ENCODE results near the gene IKZF2. TPM values are rescaled to one million over a fixed set of nuclear protein-coding genes. Genes with fewer than 3 reads are reported as not detected.

Gene IKZF2
- total RNA-seq, 1 donor from 2014 or later, result 21.9 TPM

DNA sequence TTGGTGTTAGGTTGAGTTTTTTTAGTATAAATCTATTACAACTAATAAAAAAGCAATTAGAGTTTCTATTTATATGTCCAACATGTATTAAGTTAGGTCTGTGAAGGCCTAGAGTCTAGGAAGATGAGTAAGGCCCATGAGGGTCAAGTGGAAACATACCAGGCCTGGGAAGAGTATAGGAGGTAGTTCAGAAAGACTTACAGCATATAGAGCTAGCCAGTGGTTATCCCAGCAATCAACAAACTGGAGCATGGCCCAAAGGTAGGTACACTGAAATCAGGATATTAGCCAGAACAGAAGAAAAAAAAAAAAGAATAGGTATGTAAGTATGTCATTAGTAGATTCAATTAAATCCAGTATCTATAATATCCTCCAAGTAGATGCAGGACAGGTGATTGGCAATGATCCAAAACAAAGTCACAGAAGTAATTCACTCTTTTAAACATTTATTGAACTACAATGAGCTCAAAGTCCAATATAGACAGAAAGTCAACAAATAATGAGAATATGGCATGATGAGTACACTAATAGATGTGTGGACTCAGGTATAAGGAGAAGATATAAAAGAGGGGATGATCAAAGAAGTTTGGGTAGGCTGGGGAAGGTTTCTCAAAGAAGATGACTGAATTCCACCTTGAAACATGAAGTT, 70.3 kb downstream of the IKZF2 start:
- no peak overlapping the region for H3K27ac Mint-ChIP-seq
- no peaks in the 10 kb centered on the region for H3K9me3 Mint-ChIP-seq (ENCODE audit: low read depth)
- H3K36me3 Mint-ChIP-seq (ENCODE audit: insufficient read depth), result peaks cover 3% of the 10 kb centered on the region
- no peak overlapping the region for H3K4me3 Mint-ChIP-seq (ENCODE audit: low read depth)
- H3K27me3 Mint-ChIP-seq, result no peaks in the 10 kb centered on the region
- DNase-seq (ENCODE audit: low spot score, unreplicated experiment), result no peak
- TF ChIP-seq, protein P1, sequence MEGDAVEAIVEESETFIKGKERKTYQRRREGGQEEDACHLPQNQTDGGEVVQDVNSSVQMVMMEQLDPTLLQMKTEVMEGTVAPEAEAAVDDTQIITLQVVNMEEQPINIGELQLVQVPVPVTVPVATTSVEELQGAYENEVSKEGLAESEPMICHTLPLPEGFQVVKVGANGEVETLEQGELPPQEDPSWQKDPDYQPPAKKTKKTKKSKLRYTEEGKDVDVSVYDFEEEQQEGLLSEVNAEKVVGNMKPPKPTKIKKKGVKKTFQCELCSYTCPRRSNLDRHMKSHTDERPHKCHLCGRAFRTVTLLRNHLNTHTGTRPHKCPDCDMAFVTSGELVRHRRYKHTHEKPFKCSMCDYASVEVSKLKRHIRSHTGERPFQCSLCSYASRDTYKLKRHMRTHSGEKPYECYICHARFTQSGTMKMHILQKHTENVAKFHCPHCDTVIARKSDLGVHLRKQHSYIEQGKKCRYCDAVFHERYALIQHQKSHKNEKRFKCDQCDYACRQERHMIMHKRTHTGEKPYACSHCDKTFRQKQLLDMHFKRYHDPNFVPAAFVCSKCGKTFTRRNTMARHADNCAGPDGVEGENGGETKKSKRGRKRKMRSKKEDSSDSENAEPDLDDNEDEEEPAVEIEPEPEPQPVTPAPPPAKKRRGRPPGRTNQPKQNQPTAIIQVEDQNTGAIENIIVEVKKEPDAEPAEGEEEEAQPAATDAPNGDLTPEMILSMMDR (IDR thresholded peaks at IDR 0.05; ENCODE audit: unreplicated experiment), result no peak
- H3K4me1 Mint-ChIP-seq (ENCODE audit: low read depth), result peaks cover 5% of the 10 kb centered on the region

DNA sequence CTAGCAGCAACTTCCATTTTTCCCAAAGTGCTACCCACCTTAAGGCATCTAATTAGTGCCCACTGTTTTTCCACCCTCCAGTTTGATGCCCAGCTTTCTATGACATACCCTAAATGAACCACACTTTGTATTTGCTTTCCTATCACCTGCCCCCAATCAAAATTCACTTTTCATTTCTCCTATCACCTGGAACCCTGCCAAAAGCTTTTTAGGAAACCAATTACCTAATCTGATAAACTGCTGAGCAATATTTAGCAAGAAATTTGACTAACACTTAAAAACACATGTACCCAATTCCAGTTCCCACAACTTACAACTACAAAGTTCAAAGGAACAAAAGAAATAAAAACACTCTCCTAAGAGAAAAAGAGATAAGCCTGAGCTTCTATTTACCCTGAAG, 71.7 kb downstream of the IKZF2 start:
- H3K27ac Mint-ChIP-seq, result no peak overlapping the region
- H3K4me1 Mint-ChIP-seq (ENCODE audit: low read depth), result no peaks in the 10 kb centered on the region

DNA sequence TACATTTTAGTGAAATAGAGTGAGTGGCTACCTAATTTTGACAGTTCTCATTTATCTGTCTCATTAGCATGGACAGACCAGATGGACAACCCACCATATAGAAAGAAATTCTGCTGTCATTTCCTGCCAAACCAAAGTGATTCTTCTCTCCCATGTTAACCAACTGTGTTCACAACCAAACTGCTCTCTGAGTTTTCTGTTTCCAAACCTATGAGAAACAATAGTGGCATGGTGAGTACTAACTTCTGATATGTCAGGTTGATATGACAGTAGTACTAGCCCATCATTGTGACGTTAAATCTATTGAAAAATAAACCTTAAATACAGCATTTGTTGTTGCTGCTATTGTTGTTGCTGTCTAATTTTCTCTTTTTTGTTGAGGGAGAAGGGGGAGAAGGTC, 72.7 kb downstream of the IKZF2 start:
- H3K9me3 Mint-ChIP-seq (ENCODE audit: low read depth), result no peaks in the 10 kb centered on the region
- H3K4me3 Mint-ChIP-seq (ENCODE audit: low read depth), result no peak overlapping the region
- H3K27ac Mint-ChIP-seq, result no peak overlapping the region
- no peaks in the 10 kb centered on the region for H3K4me1 Mint-ChIP-seq (ENCODE audit: low read depth)
- H3K27me3 Mint-ChIP-seq, result no peaks in the 10 kb centered on the region
- TF ChIP-seq, protein P1 (IDR thresholded peaks at IDR 0.05; ENCODE audit: unreplicated experiment), result no peak
- peaks cover 3% of the 10 kb centered on the region for H3K36me3 Mint-ChIP-seq (ENCODE audit: insufficient read depth)
- no peak for DNase-seq (ENCODE audit: low spot score, unreplicated experiment)

More for the DNA sequence above, 71.7 kb downstream of the IKZF2 start:
- no peak for DNase-seq (ENCODE audit: low spot score, unreplicated experiment)
- TF ChIP-seq, protein P1 (IDR thresholded peaks at IDR 0.05; ENCODE audit: unreplicated experiment), result no peak
- H3K27me3 Mint-ChIP-seq, result no peaks in the 10 kb centered on the region
- H3K36me3 Mint-ChIP-seq (ENCODE audit: insufficient read depth), result peaks cover 3% of the 10 kb centered on the region
- no peaks in the 10 kb centered on the region for H3K9me3 Mint-ChIP-seq (ENCODE audit: low read depth)
- H3K4me3 Mint-ChIP-seq (ENCODE audit: low read depth), result no peak overlapping the region

DNA sequence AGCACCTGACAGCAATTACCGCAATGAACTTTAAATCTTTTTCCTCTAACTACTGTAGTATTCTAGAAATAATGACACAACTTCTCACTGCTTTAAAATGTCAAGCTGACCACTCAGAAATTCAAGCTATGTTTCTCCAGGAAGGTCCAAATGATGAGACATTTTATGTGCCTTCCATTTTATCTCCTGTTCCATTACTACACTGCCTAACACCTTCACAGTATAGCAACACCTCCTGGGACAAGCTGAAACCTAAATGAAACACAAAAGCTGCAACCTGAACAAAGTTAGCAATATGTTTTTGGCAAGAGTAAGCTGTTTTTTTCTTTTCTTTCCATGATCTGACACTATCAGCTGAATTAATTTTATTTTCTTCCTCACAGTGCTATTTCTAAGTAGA, 81.9 kb downstream of the IKZF2 start:
- no peaks in the 10 kb centered on the region for H3K27me3 Mint-ChIP-seq
- no peak overlapping the region for H3K27ac Mint-ChIP-seq
- H3K9me3 Mint-ChIP-seq (ENCODE audit: low read depth), result no peaks in the 10 kb centered on the region
- no peak for DNase-seq (ENCODE audit: low spot score, unreplicated experiment)
- no peaks in the 10 kb centered on the region for H3K36me3 Mint-ChIP-seq (ENCODE audit: insufficient read depth)
- H3K4me1 Mint-ChIP-seq (ENCODE audit: low read depth), result peaks cover 8% of the 10 kb centered on the region
- TF ChIP-seq, protein P1 (IDR thresholded peaks at IDR 0.05; ENCODE audit: unreplicated experiment), result no peak
- H3K4me3 Mint-ChIP-seq (ENCODE audit: low read depth), result no peak overlapping the region

DNA sequence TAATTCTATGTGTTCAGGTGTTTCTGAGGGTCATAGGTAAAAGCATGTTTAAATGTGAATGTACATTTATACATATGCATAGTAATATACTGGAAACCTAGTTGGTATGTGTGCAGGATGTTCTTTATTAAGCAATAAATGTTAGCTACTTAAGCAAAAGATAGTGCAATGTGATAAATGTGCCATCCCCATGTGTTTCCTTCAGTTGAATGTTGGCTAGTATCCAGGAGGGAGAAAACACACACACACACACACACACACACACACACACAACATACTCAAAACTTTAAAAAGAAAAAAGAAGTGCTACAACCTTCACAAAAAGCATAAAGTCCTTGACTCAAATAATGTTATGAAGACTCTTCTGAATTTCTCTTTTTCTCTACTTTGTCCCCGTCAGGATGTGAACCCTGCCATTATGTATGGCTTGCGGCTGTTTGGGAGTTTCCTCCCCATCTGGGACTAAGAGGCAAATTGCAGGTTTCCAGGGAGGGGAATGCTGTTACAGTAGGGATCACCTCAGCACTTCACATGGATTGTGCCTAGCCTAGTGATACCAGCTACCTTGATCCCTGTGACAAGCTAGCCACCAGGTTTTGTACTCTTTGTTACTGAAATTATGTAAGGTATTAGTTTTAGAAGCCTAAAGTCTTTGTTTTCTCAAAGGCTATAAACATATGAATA, 82.6 kb downstream of the IKZF2 start:
- no peak for DNase-seq (ENCODE audit: low spot score, unreplicated experiment)
- Mint-ChIP-seq H3K9me3 (ENCODE audit: low read depth) (no peaks in the 10 kb centered on the region), H3K4me3 (ENCODE audit: low read depth) (no peak overlapping the region), H3K4me1 (ENCODE audit: low read depth) (peaks cover 8% of the 10 kb centered on the region), H3K27ac (no peak overlapping the region), H3K27me3 (no peaks in the 10 kb centered on the region), H3K36me3 (ENCODE audit: insufficient read depth) (no peaks in the 10 kb centered on the region)
- TF ChIP-seq, protein P1 (IDR thresholded peaks at IDR 0.05; ENCODE audit: unreplicated experiment), result no peak
